SHP77 (cell line): Measurements from ENCODE around the gene CDH12.
"Not testable (repeated sequence)": the region's sequence is repeated elsewhere in the genome, so short reads cannot be mapped to it uniquely, and the experiment has no call there.

ENCODE experiments used
- DNase-seq, 2 experiments: peaks; one replicate each; lab custom pipeline; 2025; lab: John Stamatoyannopoulos, UW

Gene CDH12

GRCh38 chr5:22649074-22649473 is 204.1 kb downstream of the CDH12 start:
- no peak for DNase-seq

DNA sequence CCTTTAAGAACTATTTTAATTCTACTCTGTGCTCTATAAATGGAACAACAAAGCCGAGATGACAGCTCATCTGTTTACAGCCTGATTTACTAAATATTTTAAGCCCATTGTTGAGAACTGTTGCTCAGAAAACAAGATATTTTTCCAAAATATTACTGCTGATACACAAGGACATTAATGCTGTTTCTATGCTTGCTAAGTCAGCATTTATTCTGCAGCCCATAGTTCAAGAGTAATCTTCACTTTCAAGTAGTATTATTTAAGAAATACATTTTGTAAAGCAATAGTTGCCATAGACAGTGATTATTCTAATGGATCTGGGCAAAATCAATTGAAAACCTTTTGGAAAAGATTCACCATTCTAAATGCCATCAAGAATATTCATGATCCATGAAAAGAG is 208.3 kb downstream of the CDH12 start:
- no peak for DNase-seq

DNA sequence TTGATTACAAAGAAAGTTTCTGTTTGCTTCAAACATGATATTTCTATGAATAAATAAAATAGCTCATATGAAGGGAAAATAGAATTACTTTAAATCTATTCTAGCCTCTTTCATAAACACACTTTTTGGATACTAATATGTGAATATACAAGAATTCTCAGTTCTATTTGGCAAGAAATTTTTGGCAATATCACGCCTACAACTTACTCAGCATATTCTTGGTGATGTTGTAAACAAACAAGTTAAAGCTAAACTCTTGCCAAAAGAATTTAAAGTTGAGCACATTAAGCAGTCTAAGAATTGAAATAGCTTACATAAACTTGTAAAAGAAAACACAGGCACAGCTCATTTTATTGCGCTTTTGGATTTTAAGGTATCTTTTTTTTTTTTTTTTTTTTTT is 209.8 kb downstream of the CDH12 start:
- DNase-seq = no peak

DNA sequence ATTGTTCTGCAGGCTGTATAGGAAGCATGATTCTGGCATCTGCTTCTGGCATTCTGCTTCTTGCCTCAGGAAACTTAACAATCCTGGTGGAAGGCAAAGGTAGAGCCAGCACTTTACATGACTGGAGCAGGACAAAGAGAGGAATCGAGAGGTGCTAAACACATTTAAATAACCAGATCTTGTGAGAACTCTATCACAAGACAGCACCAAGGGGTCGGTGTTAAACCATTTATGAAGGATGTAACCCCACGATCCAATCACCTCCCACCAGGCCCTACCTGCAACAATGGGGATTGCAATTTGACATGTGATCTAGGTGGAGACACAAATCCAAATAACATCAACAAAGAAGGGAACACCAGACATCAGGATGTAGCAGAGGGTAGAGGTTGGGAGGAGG is 221.5 kb downstream of the CDH12 start:
- DNase-seq = no peak

DNA sequence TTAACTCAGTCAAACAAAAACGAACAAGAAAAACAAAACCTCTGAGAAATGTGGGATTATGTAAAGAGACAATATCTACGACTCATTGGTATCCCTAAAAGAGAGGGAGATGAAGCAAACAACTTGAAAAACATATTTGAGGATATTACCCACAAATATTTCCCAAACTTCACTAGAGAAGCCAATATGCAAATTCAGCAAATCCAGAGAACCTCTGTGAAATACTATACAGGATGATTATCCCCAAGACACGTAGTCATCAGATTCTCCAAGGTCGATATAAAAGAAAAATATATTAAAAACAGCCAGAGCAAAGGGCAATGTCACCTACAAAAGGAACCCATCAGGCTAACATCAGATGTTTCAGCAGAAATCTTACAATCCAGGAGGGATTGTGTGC is 226.1 kb downstream of the CDH12 start:
- DNase-seq = no peak

GRCh38 chr5:22625451-22625850 is 227.7 kb downstream of the CDH12 start:
- DNase-seq = no peak

GRCh38 chr5:22621084-22621483 is 232.1 kb downstream of the CDH12 start:
- no peak for DNase-seq

GRCh38 chr5:22615964-22616363 is 237.2 kb downstream of the CDH12 start:
- no peak for DNase-seq

DNA sequence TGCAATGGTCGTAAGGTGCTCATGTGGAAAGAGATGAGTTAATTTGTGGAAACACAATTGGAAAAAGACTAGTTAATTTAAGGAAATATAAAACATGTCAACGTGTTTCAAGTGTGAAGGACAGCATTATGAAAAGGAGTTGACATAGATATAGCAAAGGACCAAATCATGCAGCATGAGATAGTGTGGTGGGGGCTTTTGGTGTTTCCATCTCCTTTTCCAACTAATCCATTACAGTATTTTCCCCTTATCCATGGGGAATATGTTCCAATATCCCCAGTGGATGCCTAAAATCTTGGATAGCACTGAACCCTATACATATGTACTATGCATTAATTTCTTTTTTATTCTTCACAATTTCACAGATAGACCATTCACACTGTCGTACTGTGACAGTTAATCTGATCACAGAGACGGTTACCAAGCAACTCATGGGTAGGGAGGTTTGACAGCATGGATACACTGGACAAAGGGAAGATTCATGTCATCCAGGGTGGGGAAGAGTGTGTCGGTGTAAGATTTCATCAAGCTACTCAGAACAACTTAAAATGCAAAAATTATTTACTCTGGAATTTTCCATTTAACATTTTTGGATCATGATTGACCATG is 238.6 kb downstream of the CDH12 start:
- no peak for DNase-seq

GRCh38 chr5:22612928-22613327 is 240.2 kb downstream of the CDH12 start:
- no peak for DNase-seq

- DNase-seq = no peak
Observed at GRCh38 chr5:22611327-22611726, 241.8 kb downstream of the CDH12 start.

- DNase-seq = not testable (repeated sequence)
Observed at GRCh38 chr5:22607498-22607897, 245.6 kb downstream of the CDH12 start.

- no peak for DNase-seq
Observed at GRCh38 chr5:22605473-22605872, 247.7 kb downstream of the CDH12 start.

DNA sequence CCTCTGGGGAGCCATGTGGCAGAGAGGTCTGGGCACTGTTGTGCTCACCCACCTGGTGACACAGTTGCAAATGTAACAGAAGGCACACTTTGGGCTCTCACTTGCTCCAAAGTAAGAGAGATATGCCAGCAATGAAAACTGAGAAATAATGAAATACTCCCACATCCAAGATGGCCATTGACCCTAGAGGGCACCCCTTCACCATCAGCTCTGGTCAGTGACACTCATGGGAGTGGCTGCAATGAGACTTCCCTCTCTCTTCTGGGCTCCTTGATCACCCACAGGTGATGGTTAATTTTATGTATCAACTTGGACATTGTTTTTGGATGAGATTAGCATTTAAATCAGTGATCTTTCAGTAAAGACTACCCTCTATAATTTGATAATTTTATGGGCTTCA is 248.4 kb downstream of the CDH12 start:
- no peak for DNase-seq

DNA sequence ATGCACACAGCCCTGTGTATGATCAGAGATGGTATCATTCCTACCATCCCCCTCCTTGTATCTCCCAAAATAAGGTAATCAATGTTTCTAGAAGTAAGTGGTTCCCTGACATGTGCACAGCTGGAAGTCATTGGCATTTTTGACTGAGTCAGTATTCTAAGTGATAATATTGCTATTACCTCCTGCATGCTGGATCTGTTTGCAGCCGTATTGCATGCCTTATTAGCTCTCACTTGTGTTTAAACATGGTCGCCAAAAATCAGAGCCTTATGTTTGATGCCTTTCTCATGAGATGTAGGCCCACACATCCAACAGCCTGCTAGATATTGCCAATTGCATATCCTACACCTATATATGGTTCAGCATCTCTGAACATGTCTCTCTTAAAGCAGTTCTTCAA is 254.3 kb downstream of the CDH12 start:
- DNase-seq = no peak

GRCh38 chr5:22596404-22596970 is 256.7 kb downstream of the CDH12 start:
- no peak for DNase-seq

DNA sequence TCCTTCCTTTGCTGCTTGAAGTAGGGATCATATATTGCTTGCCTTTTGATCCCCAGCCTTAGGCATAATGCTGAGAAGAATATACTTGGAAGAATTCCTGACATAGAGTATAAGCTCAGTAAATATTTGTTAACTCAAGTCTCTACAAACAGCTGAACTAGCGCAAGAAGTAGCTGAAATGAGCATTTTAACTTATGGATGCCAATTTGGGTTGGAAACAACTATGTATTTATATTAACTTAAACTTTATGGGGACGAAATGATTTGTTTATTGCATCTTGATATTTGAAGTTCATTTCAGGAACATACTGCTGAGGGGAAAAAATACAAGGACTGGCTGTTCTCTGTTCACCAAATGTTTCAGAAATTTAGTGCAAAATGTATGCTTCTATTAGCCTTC is 258.7 kb downstream of the CDH12 start:
- no peak for DNase-seq

DNA sequence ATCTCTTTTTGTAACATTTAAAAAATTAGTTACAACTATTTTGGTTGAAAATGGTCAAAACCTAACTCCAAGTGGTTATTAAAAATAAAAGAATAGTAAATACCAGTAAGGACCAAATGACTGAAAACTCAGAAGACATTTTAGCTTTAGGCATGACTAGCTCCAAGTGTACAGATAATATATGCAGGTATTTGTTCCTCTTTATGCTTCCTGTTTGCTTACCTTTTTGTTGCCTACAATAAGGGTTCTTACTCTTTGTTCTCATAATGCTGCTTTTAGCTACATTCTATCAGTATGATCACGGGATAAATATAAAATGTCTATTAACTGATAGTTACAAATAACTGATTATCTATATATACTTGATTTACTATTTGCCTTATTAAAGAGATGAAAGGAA is 259.6 kb downstream of the CDH12 start:
- no peak for DNase-seq

GRCh38 chr5:22591461-22591860 is 261.7 kb downstream of the CDH12 start:
- DNase-seq = no peak

DNA sequence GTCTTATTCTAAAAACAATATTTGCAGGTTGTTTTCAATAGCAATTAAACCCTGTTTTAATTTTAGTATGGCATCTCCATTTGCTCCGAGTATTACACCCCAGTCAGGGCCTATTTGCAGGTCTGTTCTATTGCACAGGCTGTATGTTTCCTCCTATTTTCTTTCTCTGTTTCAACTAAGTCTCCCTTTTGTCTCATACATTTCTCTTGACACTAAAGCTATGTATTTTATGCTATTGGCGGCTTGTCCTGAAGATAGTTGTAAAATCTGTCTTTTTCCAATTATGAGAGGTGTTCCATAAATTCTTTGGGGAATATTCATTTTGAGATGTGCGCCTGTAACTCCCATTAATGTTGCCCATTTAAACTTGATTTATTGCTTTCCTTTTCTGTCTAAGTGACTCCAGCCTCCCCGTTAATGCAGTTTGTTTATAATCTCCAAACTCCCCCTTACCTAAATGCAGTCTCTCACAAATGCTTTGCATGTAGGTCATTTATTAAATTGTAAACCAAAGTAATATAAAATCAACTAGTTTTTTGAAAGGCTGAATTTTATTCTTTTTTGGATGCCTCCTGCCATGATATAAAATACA is 262.4 kb downstream of the CDH12 start:
- no peak for DNase-seq

DNA sequence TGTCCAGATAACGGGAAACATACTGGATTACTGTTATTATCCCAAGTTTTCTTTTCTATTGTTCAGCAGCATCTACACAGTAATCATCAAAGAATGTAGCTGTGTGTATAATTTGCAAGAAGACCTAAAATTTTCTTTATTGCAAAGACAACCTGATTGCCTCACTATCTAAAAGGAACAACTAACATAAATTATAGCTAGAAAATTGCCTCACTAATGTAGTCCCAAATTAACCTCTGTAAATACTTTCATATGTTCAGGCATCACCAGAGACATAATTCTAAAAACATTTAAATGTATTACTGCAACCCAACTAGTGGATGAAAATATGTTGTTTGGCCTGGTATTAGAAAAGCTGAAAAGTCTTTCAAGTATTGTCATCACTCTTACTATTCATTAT is 275.4 kb downstream of the CDH12 start:
- no peak for DNase-seq

GRCh38 chr5:22577006-22577405 is 276.1 kb downstream of the CDH12 start:
- DNase-seq = no peak

- DNase-seq = no peak
Observed at GRCh38 chr5:22572941-22573340, 280.2 kb downstream of the CDH12 start.

GRCh38 chr5:22567983-22568382 is 285.2 kb downstream of the CDH12 start:
- no peak for DNase-seq
